Measurements from ENCODE around the gene GTPBP1.

GRCh38 chr22:38694049-38694448, 11.7 kb upstream of the GTPBP1 start:
- TF ChIP-seq CTCF (IDR thresholded peaks at IDR 0.05) (no peak), POLR2A (IDR thresholded peaks at IDR 0.05) (no peak)

All from uterus (tissue), 2 donors.